OCI-LY1 (cell line): ENCODE measurements around the gene SBK2.

ENCODE experiments used
- H2AFZ ChIP-seq: fragments of 200-600 bp; sonication (generic), shearing (Covaris generic); 2 replicates; pipeline ENCODE4 v1.6.0; 2014; ENCODE audit warnings: antibody characterized with exemption, mild to moderate bottlenecking, low read length
- H3F3A ChIP-seq: fragments of 200-600 bp; sonication (generic), shearing (Covaris generic); 2 replicates; pipeline ENCODE4 v1.6.0; 2014; ENCODE audit warnings: mild to moderate bottlenecking, antibody characterized with exemption, low read length, moderate library complexity; ENCODE audit not compliant: insufficient read depth
- H3K27ac ChIP-seq: fragments of 200-600 bp; sonication (generic); 2 replicates; pipeline ENCODE4 v1.5.1; 2014; ENCODE audit warnings: low read length, mixed run types, mild to moderate bottlenecking, low read depth; ENCODE audit not compliant: poor library complexity, severe bottlenecking
- H3K27me3 ChIP-seq: fragments of 200-600 bp; sonication (generic); 2 replicates; pipeline ENCODE4 v1.6.0; 2014; ENCODE audit warnings: antibody characterized with exemption, mild to moderate bottlenecking, low read length, moderate library complexity; ENCODE audit not compliant: insufficient read depth
- H3K36me3 ChIP-seq: fragments of 200-600 bp; sonication (generic); 2 replicates; pipeline ENCODE4 v1.6.1; 2014; ENCODE audit warnings: mild to moderate bottlenecking, antibody characterized with exemption, low read length, moderate library complexity, mixed read lengths; ENCODE audit not compliant: insufficient read depth
- H3K4me1 ChIP-seq: fragments of 200-600 bp; sonication (generic); 2 replicates; pipeline ENCODE4 v1.5.1; 2014; ENCODE audit warnings: mild to moderate bottlenecking, low read length, moderate library complexity; ENCODE audit not compliant: insufficient read depth, severe bottlenecking
- H3K4me2 ChIP-seq: fragments of 200-600 bp; sonication (generic), shearing (Covaris generic); 2 replicates; pipeline ENCODE4 v1.6.1; 2014; ENCODE audit warnings: low read length
- H3K4me3 ChIP-seq: fragments of 200-600 bp; sonication (generic); 2 replicates; pipeline ENCODE4 v1.5.1; 2014; ENCODE audit warnings: low read length, low read depth, mild to moderate bottlenecking, mixed read lengths; ENCODE audit not compliant: poor library complexity, severe bottlenecking
- H3K79me2 ChIP-seq: fragments of 200-600 bp; shearing (Covaris generic); 2 replicates; pipeline ENCODE4 v1.6.1; 2016; ENCODE audit warnings: mixed run types, low read length, mixed read lengths; ENCODE audit not compliant: insufficient read depth
- H3K9ac ChIP-seq: fragments of 200-600 bp; sonication (generic), shearing (Covaris generic); 2 replicates; pipeline ENCODE4 v1.6.1; 2014; ENCODE audit warnings: mild to moderate bottlenecking, low read length, mixed read lengths
- H3K9me2 ChIP-seq: fragments of 200-600 bp; sonication (generic), shearing (Covaris generic); 2 replicates; pipeline ENCODE4 v1.6.1; 2014; ENCODE audit warnings: low read depth, mild to moderate bottlenecking, low read length, mixed read lengths
- H3K9me3 ChIP-seq: fragments of 200-600 bp; shearing (Covaris generic); 2 replicates; pipeline ENCODE4 v1.6.1; 2014; ENCODE audit warnings: low read length, mixed read lengths
- H4K20me1 ChIP-seq: fragments of 200-600 bp; sonication (generic), shearing (Covaris generic); 2 replicates; pipeline ENCODE4 v1.6.0; 2016; ENCODE audit warnings: mild to moderate bottlenecking, low read length; ENCODE audit not compliant: insufficient read depth
- EZH2 ChIP-seq: fragments of 200-600 bp; sonication (generic), shearing (Covaris generic); IDR thresholded peaks from 2 replicates; pipeline ENCODE4 v1.8.0; 2017; ENCODE audit warnings: borderline replicate concordance, mixed run types, mild to moderate bottlenecking, antibody characterized with exemption, low read length, moderate library complexity, mixed read lengths
- TF ChIP-seq, protein P1 (sequence below): fragments of 200-600 bp; sonication (generic), shearing (Covaris generic); IDR thresholded peaks from 2 replicates; pipeline ENCODE4 v1.5.1; 2017; ENCODE audit warnings: mild to moderate bottlenecking, antibody characterized with exemption, low read length, moderate library complexity, mixed read lengths

Gene SBK2

DNA sequence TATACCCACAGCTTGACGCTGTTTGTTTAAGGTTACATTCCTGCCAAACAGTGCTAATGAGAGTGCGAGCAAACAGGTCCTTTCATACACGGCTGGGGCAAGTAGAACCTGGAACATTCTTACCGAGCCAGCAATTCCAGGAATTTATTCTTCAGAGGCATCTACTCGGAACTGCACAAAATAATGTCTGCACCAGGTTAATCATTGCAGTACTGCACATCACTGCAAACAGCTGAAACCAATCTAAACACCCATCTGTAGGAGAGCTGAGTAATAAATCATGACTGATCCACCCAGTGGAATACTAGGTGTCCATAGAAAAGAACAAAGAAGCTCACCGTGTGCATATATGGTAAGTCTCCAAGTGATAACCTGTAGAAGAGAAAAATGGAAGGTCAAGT, 44.9 kb upstream of the SBK2 start:
- Histone ChIP-seq H3K79me2 (no peaks in the 10 kb centered on the region), H3K4me3 (no peak overlapping the region), H2AFZ (no peak overlapping the region), H3K27ac (no peak overlapping the region), H3K36me3 (peaks cover 9% of the 10 kb centered on the region), H3K9ac (no peak overlapping the region), H3K9me3 (no peaks in the 10 kb centered on the region), H3K4me2 (no peak overlapping the region), H3F3A (no peaks in the 10 kb centered on the region), H3K27me3 (no peaks in the 10 kb centered on the region; the same call in 1 of the 2 replicates), H4K20me1 (no peaks in the 10 kb centered on the region), H3K9me2 (no peaks in the 10 kb centered on the region), H3K4me1 (peaks cover 26% of the 10 kb centered on the region)
- TF ChIP-seq EZH2, result no peak
- TF ChIP-seq, protein P1, sequence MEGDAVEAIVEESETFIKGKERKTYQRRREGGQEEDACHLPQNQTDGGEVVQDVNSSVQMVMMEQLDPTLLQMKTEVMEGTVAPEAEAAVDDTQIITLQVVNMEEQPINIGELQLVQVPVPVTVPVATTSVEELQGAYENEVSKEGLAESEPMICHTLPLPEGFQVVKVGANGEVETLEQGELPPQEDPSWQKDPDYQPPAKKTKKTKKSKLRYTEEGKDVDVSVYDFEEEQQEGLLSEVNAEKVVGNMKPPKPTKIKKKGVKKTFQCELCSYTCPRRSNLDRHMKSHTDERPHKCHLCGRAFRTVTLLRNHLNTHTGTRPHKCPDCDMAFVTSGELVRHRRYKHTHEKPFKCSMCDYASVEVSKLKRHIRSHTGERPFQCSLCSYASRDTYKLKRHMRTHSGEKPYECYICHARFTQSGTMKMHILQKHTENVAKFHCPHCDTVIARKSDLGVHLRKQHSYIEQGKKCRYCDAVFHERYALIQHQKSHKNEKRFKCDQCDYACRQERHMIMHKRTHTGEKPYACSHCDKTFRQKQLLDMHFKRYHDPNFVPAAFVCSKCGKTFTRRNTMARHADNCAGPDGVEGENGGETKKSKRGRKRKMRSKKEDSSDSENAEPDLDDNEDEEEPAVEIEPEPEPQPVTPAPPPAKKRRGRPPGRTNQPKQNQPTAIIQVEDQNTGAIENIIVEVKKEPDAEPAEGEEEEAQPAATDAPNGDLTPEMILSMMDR, result no peak

DNA sequence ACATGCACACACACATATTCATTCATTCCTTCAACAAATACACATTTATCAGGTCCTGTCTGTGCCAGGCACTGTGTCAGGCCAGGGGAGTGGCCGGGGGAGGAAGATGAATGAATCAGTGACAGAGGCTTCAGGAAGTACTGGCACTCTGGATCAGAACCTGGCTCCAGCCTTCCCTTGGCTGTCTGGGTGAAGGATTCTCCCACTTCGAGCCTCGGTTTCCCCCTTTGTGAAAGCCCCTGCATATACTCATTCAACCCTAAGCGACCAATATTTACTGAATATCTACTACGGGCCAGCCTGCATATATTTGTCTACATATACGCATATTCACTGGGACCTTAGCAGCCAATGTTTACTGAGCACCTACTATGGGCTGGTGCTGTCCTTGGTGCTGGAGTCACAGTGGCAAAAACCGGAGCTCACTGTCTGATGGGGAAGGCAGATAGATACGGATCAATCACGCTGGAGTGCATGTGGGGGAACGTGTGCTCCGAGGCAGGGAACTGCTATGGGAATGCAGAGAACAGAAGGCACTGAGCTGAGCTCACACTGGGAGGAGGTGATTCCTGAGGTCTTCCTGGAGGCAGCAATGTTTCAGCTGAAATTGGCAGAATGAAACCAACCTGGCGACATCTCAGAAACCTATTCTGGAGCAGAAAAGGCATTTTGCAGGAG, 44.4 kb upstream of the SBK2 start:
- no peaks in the 10 kb centered on the region for H3K79me2 ChIP-seq
- TF ChIP-seq, protein P1, result no peak
- no peak for TF ChIP-seq EZH2
- H3K36me3 ChIP-seq, result peaks cover 11% of the 10 kb centered on the region
- peak overlapping the region; percentile 78 for H3K9ac ChIP-seq
- H3K4me3 ChIP-seq, result peak overlapping the region; percentile 73
- H4K20me1 ChIP-seq, result no peaks in the 10 kb centered on the region
- H2AFZ ChIP-seq, result peak overlapping the region; percentile 91; the same call in 1 of the 2 replicates
- peak overlapping the region; percentile 86 for H3K4me2 ChIP-seq
- no peaks in the 10 kb centered on the region for H3F3A ChIP-seq
- no peaks in the 10 kb centered on the region for H3K9me2 ChIP-seq
- H3K9me3 ChIP-seq, result no peaks in the 10 kb centered on the region
- peaks cover 23% of the 10 kb centered on the region for H3K4me1 ChIP-seq
- peak overlapping the region; percentile 33 for H3K27ac ChIP-seq
- H3K27me3 ChIP-seq, result no peaks in the 10 kb centered on the region; the same call in 1 of the 2 replicates

DNA sequence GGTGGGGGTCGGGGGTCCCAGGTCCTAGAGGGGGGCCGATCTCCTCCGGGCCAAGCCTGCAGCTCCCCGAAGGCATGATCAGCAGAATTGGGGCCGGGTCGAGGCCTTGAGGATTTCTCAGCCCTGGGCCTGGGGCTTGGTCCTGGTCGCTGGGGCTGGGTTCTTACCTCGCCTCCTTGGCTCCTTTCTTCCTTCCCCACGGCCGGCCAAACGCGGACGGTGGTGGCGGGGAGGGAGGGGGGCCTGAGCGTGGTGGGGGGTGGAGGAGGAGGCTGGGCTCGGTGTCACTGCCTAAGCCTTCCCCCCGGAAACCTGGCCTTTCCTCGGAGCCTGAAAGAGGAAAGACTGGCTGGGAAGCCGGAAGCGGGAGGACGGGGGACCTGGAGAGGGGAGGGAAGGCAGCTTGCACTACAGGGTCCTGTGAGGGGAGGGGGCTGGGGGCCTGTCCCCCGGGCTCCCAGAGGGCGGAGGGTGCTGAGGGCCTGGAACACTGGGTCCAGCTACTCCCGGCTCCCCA, 43.8 kb upstream of the SBK2 start, which contains the start of gene ZNF579:
Gene ZNF579, minus strand, starts transcription at position 221 of the 517 bp plus-strand sequence. CDS start 1,209 bp downstream, outside the sequence.
- peak within 1 kb of the TSS; percentile 91; the same call in 1 of the 2 replicates for H2AFZ ChIP-seq
- peak within 1 kb of the TSS; percentile 33 for H3K27ac ChIP-seq
- peak within 1 kb of the TSS; percentile 86 for H3K4me2 ChIP-seq
- H3K4me3 ChIP-seq, result peak within 1 kb of the TSS; percentile 73
- H3K27me3 ChIP-seq, result no peaks in the 10 kb centered on the region; the same call in 1 of the 2 replicates
- H3K9me2 ChIP-seq, result no peaks in the 10 kb centered on the region
- H3K79me2 ChIP-seq, result no peaks in the 10 kb centered on the region
- no peaks in the 10 kb centered on the region for H3F3A ChIP-seq
- H3K36me3 ChIP-seq, result peaks cover 11% of the 10 kb centered on the region
- TF ChIP-seq, protein P1, result no peak
- no peak for TF ChIP-seq EZH2
- no peaks in the 10 kb centered on the region for H4K20me1 ChIP-seq
- no peaks in the 10 kb centered on the region for H3K9me3 ChIP-seq
- H3K9ac ChIP-seq, result peak within 1 kb of the TSS; percentile 78
- H3K4me1 ChIP-seq, result peaks cover 17% of the 10 kb centered on the region
